Hepatocyte (in vitro differentiated cells): Measurements from ENCODE around the gene DAGLB.

Experiments used
- CTCF ChIP-seq: fragments of 200-600 bp; sonication (generic); IDR thresholded peaks from 2 replicates; pipeline ENCODE4 v1.5.1; 2016; ENCODE audit warnings: antibody characterized with exemption, mild to moderate bottlenecking; ENCODE audit not compliant: poor library complexity
- EZH2 ChIP-seq: fragments of 200-600 bp; sonication (generic); IDR thresholded peaks from 2 replicates; pipeline ENCODE4 v1.6.1; 2016; ENCODE audit warnings: antibody characterized with exemption, mild to moderate bottlenecking, borderline replicate concordance
- EZH2phosphoT487 ChIP-seq: fragments of 200-600 bp; sonication (generic); IDR thresholded peaks from one replicate; pipeline ENCODE4 v1.6.1; 2018; ENCODE audit warnings: antibody characterized with exemption, mild to moderate bottlenecking, low read depth, moderate library complexity; ENCODE audit not compliant: unreplicated experiment, severe bottlenecking

- TF ChIP-seq CTCF (no peak), EZH2phosphoT487 (no peak), EZH2 (no peak)
Observed at GRCh38 chr7:6393667-6394056, 54.1 kb downstream of the DAGLB start.
